Hepatocyte (in vitro differentiated cells): ENCODE measurements around the gene PEX11A. TPM values are rescaled to one million over a fixed set of nuclear protein-coding genes. Genes with fewer than 3 reads are reported as not detected.

Experiments used
- DNase-seq: peaks from one replicate; pipeline ENCODE4 v3.0.0-alpha.2; 2016; ENCODE audit warnings: low spot score
- H2AFZ ChIP-seq: fragments of 200-600 bp; sonication (generic); 2 replicates; pipeline ENCODE4 v1.6.0; 2016; ENCODE audit warnings: antibody characterized with exemption, mild to moderate bottlenecking
- H3K27ac ChIP-seq: fragments of 200-600 bp; sonication (generic); 2 replicates; pipeline ENCODE4 v1.5.1; 2016; ENCODE audit warnings: mild to moderate bottlenecking
- H3K27me3 ChIP-seq: fragments of 200-600 bp; sonication (generic); 2 replicates; pipeline ENCODE4 v1.6.1; 2016
- H3K36me3 ChIP-seq: fragments of 200-600 bp; sonication (generic); replicated peaks from 2 replicates; pipeline ENCODE4 v1.5.1; 2016; ENCODE audit warnings: low read depth; ENCODE audit not compliant: insufficient read depth
- H3K4me1 ChIP-seq: fragments of 200-600 bp; sonication (generic); 2 replicates; pipeline ENCODE4 v1.5.1; 2016; ENCODE audit warnings: mild to moderate bottlenecking, moderate library complexity; ENCODE audit not compliant: insufficient read depth
- H3K4me2 ChIP-seq: fragments of 200-600 bp; sonication (generic); 2 replicates; pipeline ENCODE4 v1.6.0; 2016
- H3K4me3 ChIP-seq: fragments of 200-600 bp; sonication (generic); 2 replicates; pipeline ENCODE4 v1.5.1; 2016; ENCODE audit warnings: mild to moderate bottlenecking
- H3K79me2 ChIP-seq: fragments of 200-600 bp; sonication (generic); 2 replicates; pipeline ENCODE4 v1.6.0; 2017; ENCODE audit warnings: mild to moderate bottlenecking
- H3K9me2 ChIP-seq: fragments of 200-600 bp; sonication (generic); replicated peaks from 2 replicates; pipeline ENCODE4 v1.6.0; 2017; ENCODE audit warnings: mild to moderate bottlenecking; ENCODE audit not compliant: insufficient read depth
- H3K9me3 ChIP-seq: fragments of 200-600 bp; sonication (generic); 2 replicates; pipeline ENCODE4 v1.5.1; 2016; ENCODE audit warnings: low read depth, mild to moderate bottlenecking
- H4K20me1 ChIP-seq: fragments of 200-600 bp; sonication (generic); 2 replicates; pipeline ENCODE4 v1.6.0; 2016; ENCODE audit warnings: mild to moderate bottlenecking; ENCODE audit not compliant: insufficient read depth, poor library complexity, severe bottlenecking
- EZH2 ChIP-seq: fragments of 200-600 bp; sonication (generic); IDR thresholded peaks from 2 replicates; pipeline ENCODE4 v1.6.1; 2016; ENCODE audit warnings: antibody characterized with exemption, mild to moderate bottlenecking, borderline replicate concordance
- EZH2phosphoT487 ChIP-seq: fragments of 200-600 bp; sonication (generic); IDR thresholded peaks from one replicate; pipeline ENCODE4 v1.6.1; 2018; ENCODE audit warnings: antibody characterized with exemption, mild to moderate bottlenecking, low read depth, moderate library complexity; ENCODE audit not compliant: unreplicated experiment, severe bottlenecking
- WGBS: methylation state at CpG from one replicate; pipeline ENCODE4 v1.1.6; 2016; ENCODE audit warnings: low lambda C conversion rate; ENCODE audit errors: missing lambda C conversion rate; 5-methylcytosine and 5-hydroxymethylcytosine counted together
- polyA plus RNA-seq: library from polyadenylated mRNA; unstranded; fragments of >200 nt; fragmentation: Nextera tagmentation; extraction: Ambion mirVana; gene quantifications from 2 replicates; pipeline ENCODE4 v1.2.1, GENCODE V29; 2016
- total RNA-seq: library from RNA; depleted of rRNA; stranded (reverse); fragments of >200 nt; gene quantifications from 2 replicates; pipeline ENCODE4 v1.2.3, GENCODE V29; 2014
- TF ChIP-seq, protein P1 (sequence below): fragments of 200-600 bp; sonication (generic); IDR thresholded peaks from 2 replicates; pipeline ENCODE4 v1.5.1; 2016; ENCODE audit warnings: antibody characterized with exemption, mild to moderate bottlenecking; ENCODE audit not compliant: poor library complexity

Gene PEX11A, protein sequence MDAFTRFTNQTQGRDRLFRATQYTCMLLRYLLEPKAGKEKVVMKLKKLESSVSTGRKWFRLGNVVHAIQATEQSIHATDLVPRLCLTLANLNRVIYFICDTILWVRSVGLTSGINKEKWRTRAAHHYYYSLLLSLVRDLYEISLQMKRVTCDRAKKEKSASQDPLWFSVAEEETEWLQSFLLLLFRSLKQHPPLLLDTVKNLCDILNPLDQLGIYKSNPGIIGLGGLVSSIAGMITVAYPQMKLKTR
- total RNA-seq (10.7 and 12.7 TPM in 2 replicates), polyA plus RNA-seq (7.6 and 10.0 TPM in 2 replicates)

DNA sequence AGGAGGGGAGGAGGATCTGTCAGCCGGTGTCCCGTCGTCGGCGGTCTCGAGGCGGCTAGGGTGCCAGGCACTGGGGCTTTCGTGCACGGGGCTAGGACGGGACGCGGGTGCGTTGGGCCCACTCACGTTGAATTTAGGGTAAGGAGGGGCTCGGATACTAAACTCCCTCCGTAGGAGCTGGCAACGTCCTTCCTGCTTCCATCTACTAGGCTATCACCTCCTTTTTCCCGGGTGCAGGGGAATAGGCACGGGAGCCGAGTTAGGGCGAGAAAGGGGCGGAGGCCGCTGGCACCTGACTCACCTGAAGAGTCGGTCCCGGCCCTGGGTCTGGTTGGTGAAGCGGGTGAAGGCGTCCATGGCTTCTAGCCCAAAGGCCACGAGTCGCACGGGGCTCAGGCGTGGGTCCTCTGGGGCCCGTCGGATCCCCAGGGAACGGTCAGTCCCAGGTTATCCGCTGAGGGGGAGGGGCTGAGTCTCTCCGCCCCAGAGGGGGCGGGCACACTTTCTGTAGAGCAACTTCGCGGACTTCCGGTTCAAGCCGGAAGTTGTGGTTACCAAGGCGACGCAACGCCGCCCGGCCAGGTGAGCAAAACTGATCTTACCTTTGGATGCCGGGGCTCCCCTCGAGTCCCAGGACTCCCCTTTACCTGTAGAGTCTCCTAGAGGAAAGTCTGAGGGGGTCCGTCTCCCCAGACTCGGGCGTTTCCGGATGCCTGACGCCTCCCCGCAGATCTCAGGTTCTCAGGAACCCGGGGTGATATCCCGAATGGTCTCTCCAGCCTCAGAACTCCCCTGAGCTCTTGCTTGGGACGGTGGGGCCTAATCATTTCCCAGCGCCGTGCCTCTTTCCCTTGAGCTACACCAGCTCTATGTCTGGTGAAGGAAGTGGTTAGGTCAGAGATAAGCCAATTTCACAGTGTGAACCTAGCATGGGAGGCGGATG is at the start of gene PEX11A, which contains the start of gene WDR93:
TSS of gene PEX11A (minus strand) at position 479 of the 943 bp plus-strand sequence. CDS start at position 357, 122 bp downstream.
TSS of gene WDR93 (plus strand) at position 536 of the 943 bp plus-strand sequence. CDS start 10,936 bp downstream, outside the sequence.
- no peaks in the 10 kb centered on the region for H3K9me3 ChIP-seq
- DNase-seq, result peak; percentile 91
- peak within 1 kb of the TSS; percentile 35 for H3K27ac ChIP-seq
- H4K20me1 ChIP-seq, result no peaks in the 10 kb centered on the region
- H3K79me2 ChIP-seq, result peaks cover 11% of the 10 kb centered on the region
- no peaks in the 10 kb centered on the region for H3K27me3 ChIP-seq
- H3K4me3 ChIP-seq, result peak within 1 kb of the TSS; percentile 59
- TF ChIP-seq EZH2phosphoT487, result no peak
- TF ChIP-seq EZH2, result no peak
- TF ChIP-seq, protein P1, sequence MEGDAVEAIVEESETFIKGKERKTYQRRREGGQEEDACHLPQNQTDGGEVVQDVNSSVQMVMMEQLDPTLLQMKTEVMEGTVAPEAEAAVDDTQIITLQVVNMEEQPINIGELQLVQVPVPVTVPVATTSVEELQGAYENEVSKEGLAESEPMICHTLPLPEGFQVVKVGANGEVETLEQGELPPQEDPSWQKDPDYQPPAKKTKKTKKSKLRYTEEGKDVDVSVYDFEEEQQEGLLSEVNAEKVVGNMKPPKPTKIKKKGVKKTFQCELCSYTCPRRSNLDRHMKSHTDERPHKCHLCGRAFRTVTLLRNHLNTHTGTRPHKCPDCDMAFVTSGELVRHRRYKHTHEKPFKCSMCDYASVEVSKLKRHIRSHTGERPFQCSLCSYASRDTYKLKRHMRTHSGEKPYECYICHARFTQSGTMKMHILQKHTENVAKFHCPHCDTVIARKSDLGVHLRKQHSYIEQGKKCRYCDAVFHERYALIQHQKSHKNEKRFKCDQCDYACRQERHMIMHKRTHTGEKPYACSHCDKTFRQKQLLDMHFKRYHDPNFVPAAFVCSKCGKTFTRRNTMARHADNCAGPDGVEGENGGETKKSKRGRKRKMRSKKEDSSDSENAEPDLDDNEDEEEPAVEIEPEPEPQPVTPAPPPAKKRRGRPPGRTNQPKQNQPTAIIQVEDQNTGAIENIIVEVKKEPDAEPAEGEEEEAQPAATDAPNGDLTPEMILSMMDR, result no peak
- peak within 1 kb of the TSS; percentile 100 for H2AFZ ChIP-seq
- WGBS, result 3% methylated on average over 53 of the region's 60 CpGs
- peaks cover 7% of the 10 kb centered on the region for H3K4me1 ChIP-seq
- no peaks in the 10 kb centered on the region for H3K36me3 ChIP-seq
- peak within 1 kb of the TSS; percentile 93 for H3K4me2 ChIP-seq
- no peaks in the 10 kb centered on the region for H3K9me2 ChIP-seq

DNA sequence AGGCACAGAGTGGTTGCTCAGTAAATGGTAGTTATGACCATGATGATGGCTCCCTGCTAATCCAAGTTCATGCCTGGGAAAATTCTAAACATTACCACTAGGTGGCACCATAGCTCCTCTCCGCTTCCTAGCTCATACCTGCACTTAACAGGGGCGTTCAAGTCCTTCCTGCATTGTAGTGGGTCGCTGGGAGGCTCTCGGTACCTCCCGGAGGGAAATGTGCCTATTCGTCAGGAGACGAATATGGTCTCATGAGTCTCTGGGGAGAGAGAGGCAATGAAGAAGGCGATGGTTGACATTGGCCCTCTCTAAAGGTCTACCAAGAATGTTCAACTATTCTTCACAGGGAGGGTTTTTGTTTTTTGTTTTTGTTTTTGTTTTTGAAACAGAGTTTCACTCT is 49.6 kb upstream of the PEX11A start:
- no peaks in the 10 kb centered on the region for H3K79me2 ChIP-seq
- no peaks in the 10 kb centered on the region for H4K20me1 ChIP-seq
- H3K9me3 ChIP-seq, result no peaks in the 10 kb centered on the region
- no peak overlapping the region for H3K4me3 ChIP-seq
- H3K36me3 ChIP-seq, result no peaks in the 10 kb centered on the region
- peak; percentile 85 for DNase-seq
- no peaks in the 10 kb centered on the region for H3K9me2 ChIP-seq
- no peaks in the 10 kb centered on the region for H3K27me3 ChIP-seq
- peak overlapping the region; percentile 73 for H2AFZ ChIP-seq
- H3K27ac ChIP-seq, result no peak overlapping the region
- 5% methylated on average over 8 of the region's 8 CpGs for WGBS
- peak overlapping the region; percentile 69 for H3K4me2 ChIP-seq
- H3K4me1 ChIP-seq, result no peaks in the 10 kb centered on the region
- TF ChIP-seq, protein P1, result peak; percentile 83
- TF ChIP-seq EZH2phosphoT487, result no peak

DNA sequence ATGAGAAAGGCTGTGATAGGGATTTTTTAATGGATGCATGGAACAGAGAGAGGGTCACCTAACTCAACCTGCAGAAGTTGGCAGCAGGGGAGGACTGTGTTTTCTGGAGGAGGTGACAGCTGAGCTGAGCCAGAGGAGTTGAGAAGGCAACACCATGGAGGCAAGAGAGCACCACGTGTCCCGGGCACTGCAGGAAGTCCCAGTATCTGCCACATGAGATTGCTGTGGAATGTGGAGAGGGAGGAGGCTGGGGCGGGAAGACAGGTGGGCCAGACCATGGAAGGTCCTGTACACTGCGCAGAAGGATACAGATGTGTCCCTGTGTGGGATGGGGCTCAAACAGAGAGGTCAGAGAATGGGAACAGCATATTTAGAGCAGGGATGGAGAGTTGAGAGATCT is 45.2 kb upstream of the PEX11A start:
- WGBS, result 65% methylated on average over 4 of the region's 4 CpGs
- Histone ChIP-seq H3K9me3 (no peaks in the 10 kb centered on the region), H4K20me1 (no peaks in the 10 kb centered on the region), H3K4me2 (no peak overlapping the region), H3K4me1 (no peaks in the 10 kb centered on the region), H3K27ac (no peak overlapping the region), H2AFZ (no peak overlapping the region), H3K36me3 (no peaks in the 10 kb centered on the region), H3K4me3 (no peak overlapping the region), H3K9me2 (no peaks in the 10 kb centered on the region), H3K79me2 (no peaks in the 10 kb centered on the region), H3K27me3 (peaks cover 9% of the 10 kb centered on the region)
- DNase-seq, result no peak
- TF ChIP-seq, protein P1, result no peak
- no peak for TF ChIP-seq EZH2phosphoT487
- TF ChIP-seq EZH2, result no peak
